CD4-positive, alpha-beta T cell (primary cell): ENCODE data around the gene BEGAIN. TPM values are rescaled to one million over a fixed set of nuclear protein-coding genes. Genes with fewer than 3 reads are reported as not detected.

ENCODE experiments used
- ATAC-seq: fragments of 200-7000 bp; cut with Tn5 transposase; one replicate; pipeline ENCODE4 v1.10.0; 2022; ENCODE audit warnings: mild to moderate bottlenecking; ENCODE audit not compliant: poor library complexity
- CTCF ChIA-PET: fragments of 350-600 bp; sonication (Branson Sonifier 250); formaldehyde crosslinking; loops from one replicate; lab custom pipeline; 2021; ENCODE audit warnings: antibody characterized with exemption, inconsistent platforms; lab: Charles Lee
- POLR2A ChIA-PET: fragments of 350-600 bp; sonication (Branson Sonifier 250); formaldehyde crosslinking; loops from one replicate; lab custom pipeline; 2021; ENCODE audit warnings: antibody characterized with exemption, inconsistent platforms; lab: Charles Lee
- DNase-seq, 14 experiments: peaks; one replicate each; pipeline ENCODE4 v3.0.0-alpha.2; 2013 to 2020; ENCODE audit warnings: mixed read lengths in 2 of 14
- H3K27ac ChIP-seq, 2 donors: one replicate each; pipeline versions ENCODE4 v1.5.1 to v1.7.0; 2013; ENCODE audit warnings: low read length in 2 of 2, low read depth in 1 of 2, mild to moderate bottlenecking in 1 of 2
- H3K27me3 ChIP-seq, 2 experiments: 1 replicate in 1 of 2; 2 replicates in 1 of 2; pipeline versions ENCODE4 v1.6.1 to v1.7.0; 2013; ENCODE audit warnings: low read length in 2 of 2, control low read depth in 1 of 2, mild to moderate bottlenecking in 1 of 2, moderate library complexity in 1 of 2; ENCODE audit not compliant: insufficient read depth in 2 of 2, control insufficient read depth in 1 of 2
- H3K36me3 ChIP-seq: one replicate; pipeline ENCODE4 v1.6.1; 2013; ENCODE audit warnings: low read length, control low read depth; ENCODE audit not compliant: insufficient read depth
- H3K4me1 ChIP-seq: one replicate; pipeline ENCODE4 v1.6.1; 2013; ENCODE audit warnings: low read length, control low read depth; ENCODE audit not compliant: insufficient read depth
- H3K4me3 ChIP-seq: one replicate; pipeline ENCODE4 v1.5.1; 2013; ENCODE audit warnings: mild to moderate bottlenecking, low read length, moderate library complexity
- H3K9me3 ChIP-seq, 2 experiments: 1 replicate in 1 of 2; 2 replicates in 1 of 2; pipeline versions ENCODE4 v1.6.1 to v1.7.0; 2013; ENCODE audit warnings: low read length in 2 of 2, mild to moderate bottlenecking in 2 of 2, control low read depth in 1 of 2, moderate library complexity in 1 of 2; ENCODE audit not compliant: control insufficient read depth in 1 of 2, insufficient read depth in 1 of 2
- H3K27ac Mint-ChIP-seq: one replicate; pipeline ENCODE4 v1.8.0; 2020; ENCODE audit warnings: mixed read lengths
- H3K27me3 Mint-ChIP-seq: one replicate; pipeline ENCODE4 v1.8.0; 2021; ENCODE audit warnings: mixed read lengths
- H3K36me3 Mint-ChIP-seq: one replicate; pipeline ENCODE4 v1.8.0; 2021; ENCODE audit warnings: low read depth, mixed read lengths
- H3K4me1 Mint-ChIP-seq: one replicate; pipeline ENCODE4 v1.8.0; 2021; ENCODE audit warnings: low read depth, mixed read lengths
- H3K4me3 Mint-ChIP-seq: one replicate; pipeline ENCODE4 v1.8.0; 2020; ENCODE audit warnings: mild to moderate bottlenecking, mixed read lengths
- H3K9me3 Mint-ChIP-seq: one replicate; pipeline ENCODE4 v1.8.0; 2020; ENCODE audit warnings: mixed read lengths
- intact Hi-C, 2 experiments: fragments of 100-400 bp; cut with DNase I in 1 of 2; cut with micrococcal nuclease in 1 of 2; formaldehyde crosslinking; loops; one replicate each; pipeline versions ENCODE4 v1.15.1 to v1.9.0; 2023 to 2025; cut with DNase I, micrococcal nuclease
- total RNA-seq, 174 experiments: library from RNA in 2 of 174; stranded (reverse) in 2 of 174; gene quantifications; one replicate each; pipeline ENCODE4 v1.2.3 and lab custom pipeline; 2021 to 2026
- TF ChIP-seq, protein P1 (sequence below): fragments of 200-600 bp; IDR thresholded peaks from one replicate; pipeline ENCODE4 v1.8.0; 2022; ENCODE audit warnings: antibody characterized with exemption, mild to moderate bottlenecking

Gene BEGAIN
- total RNA-seq, 2 experiments from 2014 or later: 1.5 to 2.0 TPM

DNA sequence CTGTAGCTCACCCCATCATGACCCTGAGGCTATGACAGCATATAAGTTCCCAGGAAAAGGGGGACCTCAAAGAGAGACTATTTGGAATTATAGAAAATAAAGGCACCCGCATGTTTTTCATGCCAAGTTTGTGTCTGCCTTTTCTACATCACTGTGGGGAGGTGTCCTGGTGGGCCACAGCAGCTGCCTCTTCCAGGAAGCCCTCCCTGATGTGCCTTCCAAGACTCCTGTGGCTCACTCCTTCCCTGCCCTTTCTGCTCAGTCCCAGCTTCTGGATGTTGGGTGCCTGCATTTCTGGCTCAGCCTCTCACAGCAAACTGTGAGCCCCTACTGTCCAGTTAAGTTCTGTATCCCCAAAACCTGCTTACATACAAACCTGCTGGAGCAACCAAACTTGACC is 36.3 kb upstream of the BEGAIN start:
- ChIA-PET CTCF (no interaction called here), POLR2A (no interaction called here)
- no peaks in the 10 kb centered on the region for H3K9me3 Mint-ChIP-seq
- H3K27me3 Mint-ChIP-seq: peaks cover 4% of the 10 kb centered on the region
- Histone ChIP-seq H3K4me1 (peaks cover 6% of the 10 kb centered on the region), H3K4me3 (no peak overlapping the region), H3K27me3 (no peaks in the 10 kb centered on the region), H3K27ac (no peak overlapping the region), H3K9me3 (no peaks in the 10 kb centered on the region), H3K36me3 (no peaks in the 10 kb centered on the region)
- intact Hi-C loops: no loop called here
- H3K4me3 Mint-ChIP-seq: no peak overlapping the region
- no peak for ATAC-seq
- TF ChIP-seq, protein P1, sequence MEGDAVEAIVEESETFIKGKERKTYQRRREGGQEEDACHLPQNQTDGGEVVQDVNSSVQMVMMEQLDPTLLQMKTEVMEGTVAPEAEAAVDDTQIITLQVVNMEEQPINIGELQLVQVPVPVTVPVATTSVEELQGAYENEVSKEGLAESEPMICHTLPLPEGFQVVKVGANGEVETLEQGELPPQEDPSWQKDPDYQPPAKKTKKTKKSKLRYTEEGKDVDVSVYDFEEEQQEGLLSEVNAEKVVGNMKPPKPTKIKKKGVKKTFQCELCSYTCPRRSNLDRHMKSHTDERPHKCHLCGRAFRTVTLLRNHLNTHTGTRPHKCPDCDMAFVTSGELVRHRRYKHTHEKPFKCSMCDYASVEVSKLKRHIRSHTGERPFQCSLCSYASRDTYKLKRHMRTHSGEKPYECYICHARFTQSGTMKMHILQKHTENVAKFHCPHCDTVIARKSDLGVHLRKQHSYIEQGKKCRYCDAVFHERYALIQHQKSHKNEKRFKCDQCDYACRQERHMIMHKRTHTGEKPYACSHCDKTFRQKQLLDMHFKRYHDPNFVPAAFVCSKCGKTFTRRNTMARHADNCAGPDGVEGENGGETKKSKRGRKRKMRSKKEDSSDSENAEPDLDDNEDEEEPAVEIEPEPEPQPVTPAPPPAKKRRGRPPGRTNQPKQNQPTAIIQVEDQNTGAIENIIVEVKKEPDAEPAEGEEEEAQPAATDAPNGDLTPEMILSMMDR: no peak
- peak in 1 of 14 experiments; percentile 10 for DNase-seq
- H3K27ac Mint-ChIP-seq: no peak overlapping the region
- peaks cover 4% of the 10 kb centered on the region for H3K4me1 Mint-ChIP-seq
- no peaks in the 10 kb centered on the region for H3K36me3 Mint-ChIP-seq

DNA sequence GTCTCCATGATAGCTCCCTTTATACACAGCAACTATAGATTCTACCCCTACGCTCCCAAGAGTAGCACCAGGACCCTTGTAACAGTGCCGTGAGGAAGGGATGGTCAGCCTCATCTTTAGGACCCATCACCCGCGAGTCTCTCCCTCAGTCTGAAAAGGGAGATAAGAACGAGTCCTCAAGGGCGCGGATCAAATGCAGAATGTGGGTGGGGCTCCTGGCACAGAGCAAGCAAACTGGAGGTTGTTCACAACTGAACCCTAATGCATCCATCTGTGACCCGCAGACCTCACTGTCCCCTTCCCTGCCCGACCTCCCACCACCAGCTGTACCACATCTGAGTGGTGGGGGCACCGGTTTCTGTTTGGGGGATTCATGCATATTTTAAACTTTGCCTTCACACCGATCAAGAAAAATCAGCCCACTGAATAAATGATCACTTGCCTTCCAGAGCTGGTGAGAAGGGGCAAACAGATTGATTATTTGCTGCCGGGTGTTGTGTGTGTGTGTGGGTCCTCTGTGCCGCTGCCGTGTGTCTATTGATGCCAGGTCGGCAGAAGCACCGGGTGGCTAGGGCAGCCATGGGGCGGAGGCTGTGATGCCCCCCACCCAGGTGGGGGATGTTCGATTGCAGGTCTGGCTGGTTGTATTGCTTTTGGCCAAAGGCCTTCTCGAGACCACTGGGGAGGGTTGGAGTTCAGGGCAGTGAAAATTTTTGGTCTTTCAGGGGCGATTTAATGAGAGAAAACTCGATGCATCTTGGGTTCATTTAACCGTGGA is 35.7 kb upstream of the BEGAIN start:
- CTCF ChIA-PET: no interaction called here

DNA sequence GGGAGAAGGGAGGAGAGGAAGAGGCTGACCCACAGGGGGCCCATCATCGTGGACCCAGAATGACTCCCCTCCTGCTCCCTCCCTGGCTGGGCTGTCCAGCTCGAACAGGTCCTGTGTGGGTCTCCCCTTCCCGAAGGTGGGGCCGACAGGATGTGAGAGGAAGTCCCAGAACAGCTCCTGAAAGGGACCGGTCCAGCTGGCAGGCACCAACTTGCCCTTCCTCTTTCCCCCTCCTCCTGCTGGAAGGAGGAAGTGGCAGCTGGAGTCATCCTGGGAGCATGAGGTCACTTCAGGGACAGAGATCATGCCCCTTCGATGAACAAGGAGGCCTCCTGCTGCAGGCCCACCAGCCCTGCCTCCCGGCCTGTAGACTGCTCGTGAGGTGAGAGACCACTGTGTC is 35.0 kb upstream of the BEGAIN start:
- peaks cover 4% of the 10 kb centered on the region for H3K27me3 Mint-ChIP-seq
- ATAC-seq: no peak
- POLR2A ChIA-PET: no interaction called here

More for the DNA sequence above, 35.7 kb upstream of the BEGAIN start:
- Mint-ChIP-seq H3K27ac (no peak overlapping the region), H3K4me1 (peaks cover 11% of the 10 kb centered on the region), H3K9me3 (no peaks in the 10 kb centered on the region), H3K27me3 (peaks cover 4% of the 10 kb centered on the region), H3K36me3 (no peaks in the 10 kb centered on the region), H3K4me3 (no peak overlapping the region)
- intact Hi-C loops: no loop called here
- TF ChIP-seq, protein P1: no peak
- Histone ChIP-seq H3K4me1 (peaks cover 13% of the 10 kb centered on the region), H3K27ac (no peak overlapping the region), H3K9me3 (no peaks in the 10 kb centered on the region), H3K27me3 (no peaks in the 10 kb centered on the region), H3K4me3 (no peak overlapping the region), H3K36me3 (no peaks in the 10 kb centered on the region)
- DNase-seq: peak in 1 of 14 experiments; percentile 12
- ATAC-seq: no peak
- POLR2A ChIA-PET: no interaction called here

More for the DNA sequence above, 35.0 kb upstream of the BEGAIN start:
- Histone ChIP-seq H3K27me3 (no peaks in the 10 kb centered on the region), H3K4me3 (no peak overlapping the region), H3K9me3 (no peaks in the 10 kb centered on the region), H3K27ac (no peak overlapping the region), H3K4me1 (peaks cover 20% of the 10 kb centered on the region), H3K36me3 (no peaks in the 10 kb centered on the region)
- no peaks in the 10 kb centered on the region for H3K9me3 Mint-ChIP-seq
- DNase-seq: peak in 3 of 14 experiments; percentile 21 to 39 (median 30)
- CTCF ChIA-PET: no interaction called here
- H3K4me3 Mint-ChIP-seq: no peak overlapping the region
- TF ChIP-seq, protein P1: no peak
- intact Hi-C loops: no loop called here
- H3K27ac Mint-ChIP-seq: no peak overlapping the region
- H3K4me1 Mint-ChIP-seq: peaks cover 17% of the 10 kb centered on the region
- no peaks in the 10 kb centered on the region for H3K36me3 Mint-ChIP-seq
